ENCODE results near the gene CCT7. TPM values are rescaled to one million over a fixed set of nuclear protein-coding genes. Genes with fewer than 3 reads are reported as not detected.
"Not testable (repeated sequence)": the region's sequence is repeated elsewhere in the genome, so short reads cannot be mapped to it uniquely, and the experiment has no call there.

CCT7 gene
- total RNA-seq, 1 donor from 2014 or later, result 218 TPM

- H3K27ac Mint-ChIP-seq, result no peak overlapping the region
- no peak overlapping the region for H3K4me3 Mint-ChIP-seq
- peaks cover 3% of the 10 kb centered on the region for H3K27me3 Mint-ChIP-seq (ENCODE audit: low read depth)
- DNase-seq (ENCODE audit: low spot score in 2 of 2, unreplicated experiment in 2 of 2), result no peak
- H3K9me3 Mint-ChIP-seq, result no peaks in the 10 kb centered on the region
- H3K36me3 Mint-ChIP-seq, result no peaks in the 10 kb centered on the region
- H3K4me1 Mint-ChIP-seq, result no peaks in the 10 kb centered on the region
- TF ChIP-seq CTCF (IDR thresholded peaks at IDR 0.05; ENCODE audit: unreplicated experiment), result no peak
These were observed 25.7 kb downstream of the CCT7 start for GRCh38 chr2:73259704-73260337.

- Mint-ChIP-seq H3K36me3 (no peaks in the 10 kb centered on the region), H3K4me3 (no peak overlapping the region), H3K9me3 (no peaks in the 10 kb centered on the region), H3K27me3 (ENCODE audit: low read depth) (peaks cover 3% of the 10 kb centered on the region), H3K27ac (no peak overlapping the region), H3K4me1 (no peaks in the 10 kb centered on the region)
- DNase-seq (ENCODE audit: low spot score in 2 of 2, unreplicated experiment in 2 of 2), result no peak
- no peak for TF ChIP-seq CTCF (IDR thresholded peaks at IDR 0.05; ENCODE audit: unreplicated experiment)
These were observed 26.4 kb downstream of the CCT7 start for GRCh38 chr2:73260338-73260984.

GRCh38 chr2:73262108-73262651 lies 28.1 kb downstream of the CCT7 start:
- peaks cover 16% of the 10 kb centered on the region for H3K27me3 Mint-ChIP-seq (ENCODE audit: low read depth)
- no peaks in the 10 kb centered on the region for H3K36me3 Mint-ChIP-seq
- TF ChIP-seq CTCF (IDR thresholded peaks at IDR 0.05; ENCODE audit: unreplicated experiment), result no peak
- DNase-seq (ENCODE audit: low spot score in 2 of 2, unreplicated experiment in 2 of 2), result no peak
- no peaks in the 10 kb centered on the region for H3K9me3 Mint-ChIP-seq
- no peak overlapping the region for H3K4me3 Mint-ChIP-seq
- H3K27ac Mint-ChIP-seq, result no peak overlapping the region
- H3K4me1 Mint-ChIP-seq, result no peaks in the 10 kb centered on the region

GRCh38 chr2:73262691-73263429 lies 28.8 kb downstream of the CCT7 start:
- H3K9me3 Mint-ChIP-seq; H3K27ac Mint-ChIP-seq; H3K36me3 Mint-ChIP-seq; DNase-seq (ENCODE audit: low spot score in 2 of 2, unreplicated experiment in 2 of 2); H3K4me3 Mint-ChIP-seq; H3K4me1 Mint-ChIP-seq: not testable (repeated sequence)
- peaks cover 23% of the 10 kb centered on the region for H3K27me3 Mint-ChIP-seq (ENCODE audit: low read depth)

GRCh38 chr2:73263540-73264331 lies 29.6 kb downstream of the CCT7 start:
- no peaks in the 10 kb centered on the region for H3K9me3 Mint-ChIP-seq
- DNase-seq (ENCODE audit: low spot score in 2 of 2, unreplicated experiment in 2 of 2), result no peak
- TF ChIP-seq CTCF (IDR thresholded peaks at IDR 0.05; ENCODE audit: unreplicated experiment), result no peak
- H3K36me3 Mint-ChIP-seq, result no peaks in the 10 kb centered on the region
- H3K4me3 Mint-ChIP-seq, result no peak overlapping the region
- H3K27me3 Mint-ChIP-seq (ENCODE audit: low read depth), result peaks cover 32% of the 10 kb centered on the region
- no peak overlapping the region for H3K27ac Mint-ChIP-seq
- peaks cover 10% of the 10 kb centered on the region for H3K4me1 Mint-ChIP-seq

Measured in mesothelial cell of epicardium (in vitro differentiated cells).